Loucy (cell line): ENCODE results near the gene KRTAP4-7.
"Not testable (repeated sequence)": the region's sequence is repeated elsewhere in the genome, so short reads cannot be mapped to it uniquely, and the experiment has no call there.

Experiments
- H2AFZ ChIP-seq: fragments of 200-600 bp; sonication (generic); 2 replicates; pipeline ENCODE4 v1.6.0; 2016; ENCODE audit warnings: antibody characterized with exemption, mild to moderate bottlenecking, low read length, moderate library complexity
- H3F3A ChIP-seq: fragments of 200-600 bp; 2 replicates; pipeline ENCODE4 v1.6.0; 2016; ENCODE audit warnings: antibody characterized with exemption, low read depth, mild to moderate bottlenecking
- H3K27me3 ChIP-seq: fragments of 200-600 bp; sonication (generic); 2 replicates; pipeline ENCODE4 v1.6.1; 2014; ENCODE audit warnings: low read length, mild to moderate bottlenecking; ENCODE audit not compliant: insufficient read depth, poor library complexity, severe bottlenecking
- H3K36me3 ChIP-seq: fragments of 200-600 bp; sonication (generic); 2 replicates; pipeline ENCODE4 v1.6.1; 2016; ENCODE audit warnings: low read length; ENCODE audit not compliant: insufficient read depth
- H3K4me1 ChIP-seq: fragments of 200-600 bp; sonication (generic); 2 replicates; pipeline ENCODE4 v1.5.1; 2014; ENCODE audit warnings: low read length, mild to moderate bottlenecking; ENCODE audit not compliant: insufficient read depth, poor library complexity, severe bottlenecking
- H3K4me2 ChIP-seq: fragments of 200-600 bp; sonication (generic); 2 replicates; pipeline ENCODE4 v1.6.0; 2014; ENCODE audit warnings: antibody characterized with exemption, low read length, low read depth, mild to moderate bottlenecking; ENCODE audit not compliant: poor library complexity, severe bottlenecking
- H3K4me3 ChIP-seq: fragments of 200-600 bp; sonication (generic); 2 replicates; pipeline ENCODE4 v1.5.1; 2014; ENCODE audit warnings: low read length, mild to moderate bottlenecking, mixed read lengths; ENCODE audit not compliant: poor library complexity, severe bottlenecking
- H3K79me2 ChIP-seq: fragments of 200-600 bp; sonication (generic); 2 replicates; pipeline ENCODE4 v1.6.1; 2014; ENCODE audit warnings: low read length; ENCODE audit not compliant: insufficient read depth
- H3K9ac ChIP-seq: fragments of 200-600 bp; sonication (generic); 2 replicates; pipeline ENCODE4 v1.6.0; 2014; ENCODE audit warnings: mild to moderate bottlenecking, low read depth, low read length, moderate library complexity; ENCODE audit not compliant: poor library complexity, severe bottlenecking
- H3K9me2 ChIP-seq: fragments of 200-600 bp; sonication (generic); replicated peaks from 2 replicates; pipeline ENCODE4 v1.6.1; 2016; ENCODE audit warnings: low read depth, low read length, mixed read lengths
- H3K9me3 ChIP-seq: fragments of 200-600 bp; sonication (generic); 2 replicates; pipeline ENCODE4 v1.6.1; 2014; ENCODE audit warnings: mild to moderate bottlenecking, antibody characterized with exemption, low read length, low read depth; ENCODE audit not compliant: insufficient read depth
- H4K20me1 ChIP-seq: fragments of 200-600 bp; sonication (generic); 2 replicates; pipeline ENCODE4 v1.6.0; 2014; ENCODE audit warnings: antibody characterized with exemption, low read length, mild to moderate bottlenecking; ENCODE audit not compliant: insufficient read depth, poor library complexity, severe bottlenecking
- CTCF ChIP-seq: fragments of 200-600 bp; sonication (generic); conservative IDR thresholded peaks from 2 replicates; pipeline ENCODE4 v1.5.1; 2014; ENCODE audit warnings: mild to moderate bottlenecking, antibody characterized with exemption, low read length
- EZH2phosphoT487 ChIP-seq: fragments of 200-600 bp; IDR thresholded peaks from 2 replicates; pipeline ENCODE4 v1.6.1; 2018; ENCODE audit warnings: antibody characterized with exemption, mild to moderate bottlenecking, moderate library complexity, borderline replicate concordance

The KRTAP4-7 gene

GRCh38 chr17:41098042-41098441 lies 14.1 kb downstream of the KRTAP4-7 start, which contains the start of gene KRTAP4-8:
KRTAP4-8 (minus strand) TSS chr17:41098142; CDS start chr17:41098084, 58 bp downstream.
- Histone ChIP-seq H3K9me2 (no peaks in the 10 kb centered on the region), H3K4me3 (no peak within 1 kb of the TSS), H2AFZ (no peak within 1 kb of the TSS), H3K27me3 (no peaks in the 10 kb centered on the region), H3K4me2 (no peak within 1 kb of the TSS), H3K9ac (no peak within 1 kb of the TSS), H3K79me2 (no peaks in the 10 kb centered on the region), H3K9me3 (no peaks in the 10 kb centered on the region; the same call in 1 of the 2 replicates), H3F3A (no peaks in the 10 kb centered on the region), H3K36me3 (no peaks in the 10 kb centered on the region), H4K20me1 (no peaks in the 10 kb centered on the region), H3K4me1 (peaks cover 24% of the 10 kb centered on the region)
- TF ChIP-seq CTCF: no peak
- TF ChIP-seq EZH2phosphoT487: no peak

GRCh38 chr17:41098481-41098880 lies 14.5 kb downstream of the KRTAP4-7 start:
- no peaks in the 10 kb centered on the region for H3K36me3 ChIP-seq
- TF ChIP-seq CTCF: no peak
- no peak for TF ChIP-seq EZH2phosphoT487
- H4K20me1 ChIP-seq: no peaks in the 10 kb centered on the region
- H3K4me1 ChIP-seq: peaks cover 24% of the 10 kb centered on the region
- no peaks in the 10 kb centered on the region for H3K27me3 ChIP-seq
- no peak overlapping the region for H2AFZ ChIP-seq
- no peaks in the 10 kb centered on the region for H3K9me2 ChIP-seq
- no peaks in the 10 kb centered on the region for H3K9me3 ChIP-seq
- H3K4me2 ChIP-seq: no peak overlapping the region
- no peaks in the 10 kb centered on the region for H3F3A ChIP-seq
- no peaks in the 10 kb centered on the region for H3K79me2 ChIP-seq
- H3K9ac ChIP-seq: no peak overlapping the region
- H3K4me3 ChIP-seq: no peak overlapping the region

- not testable (repeated sequence) for H4K20me1 ChIP-seq, H3K36me3 ChIP-seq, H2AFZ ChIP-seq, H3F3A ChIP-seq, H3K9me2 ChIP-seq, H3K9me3 ChIP-seq, H3K27me3 ChIP-seq, H3K79me2 ChIP-seq
- H3K4me3 ChIP-seq: peak overlapping the region; percentile 61
- peak overlapping the region; percentile 78 for H3K4me2 ChIP-seq
- H3K9ac ChIP-seq: peak overlapping the region; percentile 12
- H3K4me1 ChIP-seq: peaks cover 24% of the 10 kb centered on the region
Measured at GRCh38 chr17:41099682-41100480, 15.9 kb downstream of the KRTAP4-7 start.
